Measurements from ENCODE around the gene KRT72. TPM values are rescaled to one million over a fixed set of nuclear protein-coding genes. Genes with fewer than 3 reads are reported as not detected.

The KRT72 gene
- total RNA-seq, 1 experiment from 2014 or later, result 0.17 TPM

DNA sequence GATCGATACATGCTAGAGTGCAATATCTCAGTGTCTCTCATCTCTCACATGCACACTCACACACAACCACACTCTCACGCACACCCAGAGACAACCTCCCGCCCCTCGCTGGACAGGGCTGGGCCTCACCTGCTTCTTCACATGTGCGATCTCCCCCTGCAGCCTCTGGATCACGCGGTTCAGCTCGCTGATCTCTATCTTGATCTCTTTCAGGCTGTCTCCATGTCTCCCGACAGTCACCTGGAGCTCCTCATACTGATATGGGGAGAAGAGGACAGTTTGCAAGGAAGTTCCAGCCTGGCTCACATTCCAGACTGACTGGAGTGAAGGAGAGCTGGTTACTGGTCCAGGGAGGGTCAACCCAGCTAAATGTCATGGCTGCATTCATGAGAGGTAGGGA lies 46.3 kb upstream of the KRT72 start:
- no peaks in the 10 kb centered on the region for H4K20me1 ChIP-seq (ENCODE audit: insufficient read depth)
- peaks cover 6% of the 10 kb centered on the region; the same call in 1 of the 2 replicates for H3K27me3 ChIP-seq (ENCODE audit: insufficient read depth, low read length)
- H3K4me3 ChIP-seq (replicated peaks in 1 of 2; ENCODE audit: low read depth in 1 of 2, low read length in 2 of 2), result no peak overlapping the region
- no peak overlapping the region for H3K27ac ChIP-seq (ENCODE audit: low read depth, low read length)
- no peaks in the 10 kb centered on the region for H3K9me2 ChIP-seq (ENCODE audit: insufficient read depth)
- H3K4me1 ChIP-seq (ENCODE audit: control insufficient read depth in 1 of 2, insufficient read depth in 2 of 2, low read length in 2 of 2), result no peaks in the 10 kb centered on the region
- intact Hi-C loops (cut with micrococcal nuclease), result no loop called here
- DNase-seq (ENCODE audit: low read depth, low spot score), result no peak
- no peak overlapping the region for H3K4me2 ChIP-seq (ENCODE audit: low read length)
- no peak overlapping the region for H3K9ac ChIP-seq (ENCODE audit: low read length)
- no peak for ATAC-seq
- no peaks in the 10 kb centered on the region for H3K36me3 ChIP-seq (ENCODE audit: control insufficient read depth in 1 of 2, insufficient read depth in 2 of 2, low read length in 2 of 2)
- RAD21 ChIA-PET (ENCODE audit: low non-redundant PET in 1 of 2, low total read pairs in 2 of 2, uncharacterized antibody in 2 of 2, unreplicated experiment in 2 of 2), result no interaction called here
- TF ChIP-seq EGR1 (IDR thresholded peaks at IDR 0.05; ENCODE audit: low read depth), result no peak
- TF ChIP-seq ZNF274 (IDR thresholded peaks at IDR 0.05; ENCODE audit: low read depth, low read length), result no peak
- TF ChIP-seq FOSL1 (IDR thresholded peaks at IDR 0.05; ENCODE audit: low read depth), result no peak
- no TSS peak for BruUV-seq (replicated peaks)
- no peak overlapping the region for H2AFZ ChIP-seq (ENCODE audit: low read depth, low read length, poor library complexity, severe bottlenecking)
- POLR2A ChIA-PET, result no interaction called here
- H3K9me3 ChIP-seq (ENCODE audit: control insufficient read depth in 1 of 2, insufficient read depth in 1 of 2, low read depth in 1 of 2, low read length in 2 of 2), result no peaks in the 10 kb centered on the region
- no peaks in the 10 kb centered on the region for H3K79me2 ChIP-seq (ENCODE audit: insufficient read depth, low read length)
- CTCF ChIA-PET, result no interaction called here

DNA sequence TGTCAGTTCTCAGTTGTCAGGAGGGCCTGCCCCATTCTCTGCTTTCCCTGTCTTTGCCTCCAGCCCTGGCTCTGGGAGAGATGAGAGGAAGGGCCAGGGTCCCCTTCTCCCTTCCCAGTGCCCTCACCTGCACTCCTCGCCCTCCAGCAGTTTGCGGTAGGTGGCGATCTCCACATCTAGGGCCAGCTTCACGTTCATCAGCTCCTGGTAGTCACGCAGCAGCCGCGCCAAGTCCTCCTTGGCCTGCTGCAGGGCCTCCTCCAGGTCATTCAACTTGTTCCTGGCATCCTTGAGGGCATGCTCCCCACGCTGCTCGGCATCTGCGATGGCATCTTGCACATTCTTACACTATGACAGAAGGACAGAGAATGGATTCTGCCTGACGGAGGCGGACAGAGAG lies 45.4 kb upstream of the KRT72 start:
- Histone ChIP-seq H3K4me1 (ENCODE audit: control insufficient read depth in 1 of 2, insufficient read depth in 2 of 2, low read length in 2 of 2) (no peaks in the 10 kb centered on the region), H3K4me3 (replicated peaks in 1 of 2; ENCODE audit: low read depth in 1 of 2, low read length in 2 of 2) (no peak overlapping the region), H3K27ac (ENCODE audit: low read depth, low read length) (no peak overlapping the region), H3K9ac (ENCODE audit: low read length) (no peak overlapping the region), H3K27me3 (ENCODE audit: insufficient read depth, low read length) (peaks cover 6% of the 10 kb centered on the region; the same call in 1 of the 2 replicates), H3K9me3 (ENCODE audit: control insufficient read depth in 1 of 2, insufficient read depth in 1 of 2, low read depth in 1 of 2, low read length in 2 of 2) (no peaks in the 10 kb centered on the region), H3K79me2 (ENCODE audit: insufficient read depth, low read length) (no peaks in the 10 kb centered on the region), H3K36me3 (ENCODE audit: control insufficient read depth in 1 of 2, insufficient read depth in 2 of 2, low read length in 2 of 2) (no peaks in the 10 kb centered on the region), H2AFZ (ENCODE audit: low read depth, low read length, poor library complexity, severe bottlenecking) (no peak overlapping the region), H4K20me1 (ENCODE audit: insufficient read depth) (no peaks in the 10 kb centered on the region), H3K4me2 (ENCODE audit: low read length) (no peak overlapping the region), H3K9me2 (ENCODE audit: insufficient read depth) (no peaks in the 10 kb centered on the region)
- ATAC-seq, result no peak
- CTCF ChIA-PET, result no interaction called here
- no peak for TF ChIP-seq EZH2 (IDR thresholded peaks at IDR 0.05)
- TF ChIP-seq, protein P1, sequence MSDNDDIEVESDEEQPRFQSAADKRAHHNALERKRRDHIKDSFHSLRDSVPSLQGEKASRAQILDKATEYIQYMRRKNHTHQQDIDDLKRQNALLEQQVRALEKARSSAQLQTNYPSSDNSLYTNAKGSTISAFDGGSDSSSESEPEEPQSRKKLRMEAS (IDR thresholded peaks at IDR 0.05), result no peak
- TF ChIP-seq RAD21 (IDR thresholded peaks at IDR 0.05; ENCODE audit: low read depth), result no peak
- TF ChIP-seq, protein P2, sequence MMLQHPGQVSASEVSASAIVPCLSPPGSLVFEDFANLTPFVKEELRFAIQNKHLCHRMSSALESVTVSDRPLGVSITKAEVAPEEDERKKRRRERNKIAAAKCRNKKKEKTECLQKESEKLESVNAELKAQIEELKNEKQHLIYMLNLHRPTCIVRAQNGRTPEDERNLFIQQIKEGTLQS (IDR thresholded peaks at IDR 0.05), result no peak
- no peak for TF ChIP-seq ZNF274 (IDR thresholded peaks at IDR 0.05; ENCODE audit: low read depth, low read length)
- no peak for TF ChIP-seq POLR2A (IDR thresholded peaks at IDR 0.05; ENCODE audit: borderline replicate concordance, extremely low read depth, insufficient read depth, insufficient read length)
- TF ChIP-seq, protein P3, sequence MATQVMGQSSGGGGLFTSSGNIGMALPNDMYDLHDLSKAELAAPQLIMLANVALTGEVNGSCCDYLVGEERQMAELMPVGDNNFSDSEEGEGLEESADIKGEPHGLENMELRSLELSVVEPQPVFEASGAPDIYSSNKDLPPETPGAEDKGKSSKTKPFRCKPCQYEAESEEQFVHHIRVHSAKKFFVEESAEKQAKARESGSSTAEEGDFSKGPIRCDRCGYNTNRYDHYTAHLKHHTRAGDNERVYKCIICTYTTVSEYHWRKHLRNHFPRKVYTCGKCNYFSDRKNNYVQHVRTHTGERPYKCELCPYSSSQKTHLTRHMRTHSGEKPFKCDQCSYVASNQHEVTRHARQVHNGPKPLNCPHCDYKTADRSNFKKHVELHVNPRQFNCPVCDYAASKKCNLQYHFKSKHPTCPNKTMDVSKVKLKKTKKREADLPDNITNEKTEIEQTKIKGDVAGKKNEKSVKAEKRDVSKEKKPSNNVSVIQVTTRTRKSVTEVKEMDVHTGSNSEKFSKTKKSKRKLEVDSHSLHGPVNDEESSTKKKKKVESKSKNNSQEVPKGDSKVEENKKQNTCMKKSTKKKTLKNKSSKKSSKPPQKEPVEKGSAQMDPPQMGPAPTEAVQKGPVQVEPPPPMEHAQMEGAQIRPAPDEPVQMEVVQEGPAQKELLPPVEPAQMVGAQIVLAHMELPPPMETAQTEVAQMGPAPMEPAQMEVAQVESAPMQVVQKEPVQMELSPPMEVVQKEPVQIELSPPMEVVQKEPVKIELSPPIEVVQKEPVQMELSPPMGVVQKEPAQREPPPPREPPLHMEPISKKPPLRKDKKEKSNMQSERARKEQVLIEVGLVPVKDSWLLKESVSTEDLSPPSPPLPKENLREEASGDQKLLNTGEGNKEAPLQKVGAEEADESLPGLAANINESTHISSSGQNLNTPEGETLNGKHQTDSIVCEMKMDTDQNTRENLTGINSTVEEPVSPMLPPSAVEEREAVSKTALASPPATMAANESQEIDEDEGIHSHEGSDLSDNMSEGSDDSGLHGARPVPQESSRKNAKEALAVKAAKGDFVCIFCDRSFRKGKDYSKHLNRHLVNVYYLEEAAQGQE (IDR thresholded peaks at IDR 0.05; ENCODE audit: low read depth), result no peak
- intact Hi-C loops (cut with micrococcal nuclease), result no loop called here
- POLR2A ChIA-PET, result no interaction called here
- RAD21 ChIA-PET (ENCODE audit: low non-redundant PET in 1 of 2, low total read pairs in 2 of 2, uncharacterized antibody in 2 of 2, unreplicated experiment in 2 of 2), result no interaction called here
- no TSS peak for BruUV-seq (replicated peaks)
- DNase-seq (ENCODE audit: low read depth, low spot score), result no peak

Data from HCT116 (cell line).